Activated T-cell treated with anti-CD3 and anti-CD28 coated beads, Interleukin-2, amount 50 U/mL, for 1 hour (primary cell): ENCODE measurements around the gene BTBD9.

Experiments used
- DNase-seq: peaks from one replicate; pipeline ENCODE4 v3.0.0-alpha.2; 2020

The BTBD9 gene

DNA sequence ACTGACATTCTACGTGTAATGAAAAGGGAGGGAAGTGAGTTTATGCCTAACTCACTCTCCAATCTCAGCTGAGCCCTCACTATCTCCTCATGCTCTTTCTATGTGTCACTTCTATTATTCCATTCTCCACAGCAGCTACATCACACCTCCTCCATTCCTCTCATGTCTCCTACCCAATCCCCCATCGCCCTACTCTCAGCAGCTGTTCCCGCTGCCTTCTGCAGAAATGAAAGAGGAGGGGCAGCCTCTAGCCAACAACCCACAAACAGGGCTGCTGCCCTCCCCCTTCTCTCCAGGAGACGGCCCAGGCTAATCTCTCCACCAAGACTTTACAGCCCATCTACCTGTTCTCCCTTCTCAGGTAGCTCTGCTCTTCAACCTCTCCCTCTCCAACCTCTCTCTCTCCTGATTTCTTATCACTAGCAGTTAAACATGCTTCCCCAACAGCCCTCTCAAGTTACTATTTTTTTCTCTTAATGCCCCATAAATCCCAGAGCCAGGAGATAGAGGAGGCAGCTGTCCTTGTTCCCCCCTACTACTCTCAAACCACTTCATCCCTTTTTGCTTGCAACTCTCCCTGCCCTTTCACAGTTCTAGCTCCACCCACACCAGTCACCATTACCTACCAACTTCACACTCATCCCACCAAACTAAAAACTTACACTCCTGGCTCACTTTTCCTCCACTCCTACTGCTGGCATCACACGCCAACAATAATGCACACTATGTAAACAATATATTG, 136.5 kb downstream of the BTBD9 start:
- no peak for DNase-seq

- DNase-seq, result no peak
Measured at GRCh38 chr6:38502423-38502822, 137.3 kb downstream of the BTBD9 start.

DNA sequence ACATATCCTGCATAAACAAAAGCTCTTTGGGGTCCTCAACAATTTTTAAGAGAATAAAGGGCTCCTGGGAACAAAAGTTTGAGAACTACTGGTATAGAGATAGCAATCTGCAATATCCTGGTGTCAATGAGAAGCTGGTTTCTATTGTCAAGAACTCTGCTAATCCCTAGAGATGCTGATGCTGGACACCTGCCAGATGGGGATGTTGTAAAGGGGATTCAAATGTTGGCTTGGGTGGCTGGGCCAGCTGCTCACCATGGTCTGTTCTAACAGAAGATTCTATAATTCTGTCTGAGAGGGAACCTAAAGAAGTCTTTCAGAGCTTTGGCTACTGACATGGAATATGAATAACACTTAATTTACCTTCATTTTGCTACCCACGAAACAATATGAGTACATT, 137.8 kb downstream of the BTBD9 start:
- DNase-seq, result no peak

GRCh38 chr6:38499529-38500096, 140.1 kb downstream of the BTBD9 start:
- DNase-seq, result no peak

DNA sequence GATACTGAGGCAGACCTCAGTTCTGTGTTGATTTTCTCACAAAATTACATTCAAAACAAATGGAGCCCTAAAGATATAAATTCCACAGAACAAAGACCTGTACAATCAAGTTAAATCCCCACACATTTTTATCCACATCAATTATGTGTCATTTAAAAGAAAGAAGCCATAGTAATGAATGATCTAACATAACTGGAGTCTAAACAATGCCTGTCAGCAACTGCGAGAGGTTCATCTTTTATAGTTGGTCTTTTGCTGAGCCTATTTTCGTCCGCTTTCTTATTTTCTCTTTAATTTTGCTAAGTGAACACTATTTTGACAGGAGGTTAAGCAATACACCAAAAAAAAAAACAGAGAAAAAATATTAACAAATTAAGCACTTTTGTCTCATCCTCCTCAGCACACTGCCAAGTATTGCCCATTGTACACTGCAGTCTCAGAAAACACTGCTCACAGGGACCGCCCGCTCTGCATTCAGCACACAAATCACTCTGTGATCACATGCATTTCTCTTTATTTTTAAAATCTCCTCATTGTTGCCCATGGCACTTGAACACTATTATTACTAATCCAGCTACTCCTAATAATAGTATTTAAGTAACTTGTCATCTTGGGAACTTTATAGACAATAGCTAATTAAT, 140.8 kb downstream of the BTBD9 start:
- DNase-seq, result no peak

GRCh38 chr6:38498085-38498484, 141.6 kb downstream of the BTBD9 start:
- DNase-seq, result no peak

DNA sequence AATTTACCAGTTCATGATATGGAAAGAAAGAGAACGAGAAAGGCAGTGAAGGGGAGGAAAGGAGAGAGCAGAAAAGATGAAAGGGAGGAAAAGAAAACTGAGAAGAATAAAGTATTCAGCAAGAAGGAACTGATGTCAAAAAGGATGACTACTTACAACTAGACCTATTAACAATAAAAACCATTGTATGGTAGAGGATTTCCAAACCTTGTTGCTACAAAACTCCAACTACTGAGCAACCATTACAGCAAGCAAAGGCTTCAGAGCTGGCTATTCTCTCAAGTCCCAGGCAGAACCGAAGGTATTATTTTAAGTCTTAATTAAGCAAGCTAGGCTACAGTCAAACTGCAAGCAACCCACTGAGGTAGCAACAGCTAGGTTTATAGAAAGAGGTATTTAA, 142.2 kb downstream of the BTBD9 start:
- DNase-seq, result no peak

GRCh38 chr6:38495922-38496635, 143.7 kb downstream of the BTBD9 start:
- no peak for DNase-seq

GRCh38 chr6:38495518-38495917, 144.2 kb downstream of the BTBD9 start:
- DNase-seq, result no peak

DNA sequence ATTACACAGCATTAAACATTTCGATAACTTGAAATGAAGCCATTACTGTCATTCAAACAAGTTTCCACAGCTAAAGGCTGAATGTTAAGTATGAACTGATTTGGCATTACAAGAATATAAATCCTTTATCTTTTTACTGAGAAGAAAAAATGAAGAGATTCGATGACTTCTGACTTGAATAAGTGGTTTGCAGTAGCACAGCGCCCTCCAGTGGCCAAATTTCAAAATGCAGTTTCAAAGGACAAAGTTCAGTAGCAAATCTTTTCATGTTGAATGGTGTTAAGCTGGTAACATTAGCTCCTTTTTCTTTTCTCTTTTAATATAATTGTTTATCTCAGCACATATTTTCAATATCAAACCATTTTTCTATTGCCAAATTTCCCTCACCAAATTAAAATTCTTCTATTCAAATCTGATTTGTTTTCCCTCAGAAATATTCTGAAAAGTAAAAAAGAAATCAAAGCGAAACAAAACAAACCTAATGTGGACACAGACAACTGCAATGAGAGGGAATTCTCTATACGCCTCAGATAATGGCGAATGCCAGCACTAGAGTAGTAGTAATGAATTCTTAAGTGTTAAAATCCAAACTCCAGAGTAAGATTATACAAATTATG, 145.7 kb downstream of the BTBD9 start:
- DNase-seq, result peak; percentile 67

- no peak for DNase-seq
Measured at GRCh38 chr6:38492031-38492430, 147.7 kb downstream of the BTBD9 start.

GRCh38 chr6:38489951-38490350, 149.8 kb downstream of the BTBD9 start:
- DNase-seq, result no peak

DNA sequence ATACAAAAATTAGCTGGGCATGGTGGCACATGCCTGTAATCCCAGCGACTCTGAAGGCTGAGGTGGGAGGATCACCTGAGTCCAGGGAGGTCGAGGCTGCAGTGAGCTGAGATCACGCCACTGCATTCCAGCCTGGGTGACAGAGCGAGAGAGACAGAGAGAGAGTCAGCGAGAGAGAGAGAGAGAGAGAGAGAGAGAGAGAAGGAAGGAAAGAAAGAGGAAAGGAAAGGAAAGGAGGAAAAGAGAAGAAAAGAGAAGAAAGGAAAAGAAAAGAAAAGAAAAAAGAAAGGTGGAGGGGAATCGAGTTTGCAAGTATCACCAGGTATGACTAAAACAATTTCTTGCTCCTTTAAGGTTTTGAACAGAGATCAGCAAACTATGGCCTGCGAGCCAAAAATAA, 152.3 kb downstream of the BTBD9 start:
- DNase-seq, result no peak

GRCh38 chr6:38485488-38485887, 154.2 kb downstream of the BTBD9 start:
- no peak for DNase-seq

GRCh38 chr6:38484656-38485055, 155.1 kb downstream of the BTBD9 start:
- DNase-seq, result no peak

DNA sequence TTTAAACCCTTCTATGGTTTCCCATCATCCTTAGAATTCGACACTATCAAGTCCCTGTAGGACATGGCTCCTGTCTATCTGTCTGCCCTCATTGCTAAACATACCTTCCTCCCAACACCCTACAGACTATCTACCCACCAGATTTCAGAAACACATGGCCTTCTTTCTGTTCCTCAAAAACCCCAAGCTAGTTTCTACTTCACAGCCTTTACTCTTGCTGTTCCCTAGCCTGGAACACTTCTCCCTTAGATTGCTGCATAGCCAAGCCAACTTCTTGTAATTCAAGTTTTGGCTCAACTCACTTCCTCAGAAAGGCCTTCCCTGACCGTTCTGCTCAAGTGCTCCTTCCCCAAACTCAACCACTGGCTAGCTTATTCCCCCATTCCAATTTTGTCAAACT, 156.2 kb downstream of the BTBD9 start:
- DNase-seq, result no peak

- no peak for DNase-seq
Measured at GRCh38 chr6:38482466-38482865, 157.3 kb downstream of the BTBD9 start.

DNA sequence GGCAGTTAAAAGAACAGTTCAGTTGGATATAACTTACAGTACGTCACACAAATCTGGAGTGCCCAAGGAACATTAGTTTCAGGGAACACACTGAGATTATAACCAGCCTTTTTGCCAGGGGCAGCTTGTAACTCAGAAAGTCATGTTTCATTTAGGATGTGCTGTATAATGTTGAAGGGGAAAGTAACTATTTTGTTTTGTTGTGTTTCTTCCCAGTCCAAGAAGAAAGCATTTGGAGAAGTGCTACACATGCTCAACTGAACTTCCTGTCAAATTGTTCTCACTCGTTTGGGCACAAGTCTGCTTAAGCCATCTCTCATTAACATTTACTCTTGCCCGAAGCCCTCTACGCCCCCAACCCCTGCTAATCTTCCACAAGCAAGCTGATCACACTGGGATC, 157.9 kb downstream of the BTBD9 start:
- no peak for DNase-seq

GRCh38 chr6:38481211-38481836, 158.4 kb downstream of the BTBD9 start:
- DNase-seq, result no peak

DNA sequence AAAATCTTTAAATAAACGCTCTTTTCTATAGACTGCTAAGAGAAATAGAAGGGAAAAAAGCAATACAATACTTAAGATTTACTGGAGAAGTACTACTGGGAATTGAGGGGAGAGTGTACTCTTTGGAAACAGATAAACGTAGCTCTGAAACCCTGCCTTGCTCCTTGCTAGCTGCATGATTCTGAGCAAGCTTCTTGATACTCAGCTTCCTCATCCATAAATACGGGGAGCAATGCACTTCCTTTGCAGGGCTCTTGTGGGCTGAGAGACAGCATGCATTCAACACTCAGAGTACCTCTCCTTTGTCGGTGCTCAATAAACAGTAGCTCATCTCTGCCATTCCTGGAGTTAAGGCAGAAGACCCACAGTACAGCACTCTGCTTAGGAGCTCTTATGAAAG, 159.7 kb downstream of the BTBD9 start:
- DNase-seq, result no peak

- no peak for DNase-seq
Measured at GRCh38 chr6:38479331-38479730, 160.4 kb downstream of the BTBD9 start.

- DNase-seq, result no peak
Measured at GRCh38 chr6:38477680-38478260, 162.0 kb downstream of the BTBD9 start.
